Measurements from ENCODE around the gene NELL2.

The NELL2 gene

DNA sequence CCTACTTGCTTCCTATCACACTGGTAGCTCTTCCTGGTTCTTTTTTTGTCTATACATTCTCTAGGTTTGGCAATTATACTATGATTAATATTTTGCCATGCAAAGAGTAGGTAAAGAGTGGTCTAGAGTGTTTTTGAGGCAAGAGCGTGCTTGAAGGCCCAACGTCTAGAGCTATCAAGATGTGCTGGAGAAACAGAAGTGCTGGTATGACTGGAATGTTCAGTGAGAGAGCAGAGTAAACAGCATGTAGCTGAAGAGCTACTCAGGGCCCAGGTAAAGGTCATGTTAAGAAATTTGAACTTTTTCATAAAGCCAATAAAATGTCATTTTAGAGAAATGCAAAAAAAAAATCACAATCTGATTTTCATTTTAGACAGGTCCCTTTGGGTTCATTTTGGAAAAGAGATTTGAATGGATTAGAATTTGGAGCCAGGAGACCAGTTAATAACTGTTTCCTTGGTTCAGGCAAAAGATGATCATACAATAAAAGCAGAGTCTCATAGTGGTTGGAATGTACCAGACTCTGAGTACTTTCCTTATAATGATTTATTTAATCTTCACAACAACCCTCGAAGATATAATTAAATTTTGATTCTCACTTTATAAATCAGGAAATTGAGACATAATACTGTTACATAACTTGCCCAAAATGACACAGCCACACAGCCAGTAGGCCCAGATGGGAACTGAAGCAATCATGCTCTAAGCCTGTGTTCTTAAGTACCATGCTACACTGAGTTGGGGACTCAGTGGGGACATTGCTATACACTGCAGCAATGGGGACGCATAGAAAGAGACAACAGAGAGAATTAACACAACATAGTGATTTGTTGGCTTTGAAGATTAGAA is 350.1 kb downstream of the NELL2 start:
- no peak for DNase-seq

GRCh38 chr12:44523828-44524227 is 352.3 kb downstream of the NELL2 start:
- DNase-seq = no peak

- DNase-seq = no peak
Measured at GRCh38 chr12:44521702-44522101, 354.4 kb downstream of the NELL2 start.

DNA sequence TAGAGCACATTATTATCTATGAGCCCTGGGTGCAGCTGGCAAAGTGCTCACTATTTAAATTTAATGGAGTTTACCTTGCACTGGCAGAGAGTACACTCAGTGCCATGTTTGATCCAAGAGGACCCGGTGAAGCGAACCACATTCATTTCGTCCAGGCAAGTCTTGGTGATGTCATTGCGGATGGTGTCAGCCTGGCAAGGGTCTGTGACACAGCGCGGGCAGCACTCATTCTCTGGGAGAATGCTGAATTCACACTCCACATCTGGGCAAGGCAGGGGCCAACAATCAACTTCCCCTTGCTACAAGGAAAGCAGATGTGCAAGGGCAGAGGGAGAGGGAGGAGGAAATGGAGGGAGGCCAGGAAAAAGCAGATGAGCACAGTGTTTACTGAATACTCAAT is 356.2 kb downstream of the NELL2 start:
- DNase-seq = no peak

- no peak for DNase-seq
Measured at GRCh38 chr12:44511289-44511688, 364.8 kb downstream of the NELL2 start.

GRCh38 chr12:44510510-44510909 is 365.6 kb downstream of the NELL2 start:
- DNase-seq = no peak

GRCh38 chr12:44510076-44510475 is 366.0 kb downstream of the NELL2 start:
- DNase-seq = no peak

GRCh38 chr12:44509471-44509870 is 366.6 kb downstream of the NELL2 start:
- DNase-seq = no peak

DNA sequence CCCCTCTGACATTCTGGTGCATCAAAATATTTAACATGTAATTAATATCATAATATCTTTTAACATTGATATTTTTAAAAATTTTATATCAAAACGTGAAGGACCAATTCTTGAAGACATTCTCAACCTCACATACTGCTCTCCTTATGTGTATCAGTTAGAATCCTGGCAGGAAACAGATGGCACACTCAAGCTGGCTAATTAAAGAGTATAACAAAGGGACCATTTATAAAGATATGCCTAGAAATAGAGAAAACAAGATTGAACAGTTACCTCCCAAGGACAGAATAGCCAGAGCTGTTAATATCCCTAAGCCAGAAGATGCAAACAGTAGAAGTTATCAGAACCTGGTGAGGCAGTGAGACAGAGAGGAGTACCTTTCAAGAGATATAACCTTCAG is 368.7 kb downstream of the NELL2 start:
- no peak for DNase-seq

- no peak for DNase-seq
Measured at GRCh38 chr12:44504799-44505198, 371.3 kb downstream of the NELL2 start.

GRCh38 chr12:44503329-44503728 is 372.8 kb downstream of the NELL2 start:
- DNase-seq = no peak

- no peak for DNase-seq
Measured at GRCh38 chr12:44502681-44503080, 373.4 kb downstream of the NELL2 start.

- DNase-seq = no peak
Measured at GRCh38 chr12:44500423-44500822, 375.7 kb downstream of the NELL2 start.

DNA sequence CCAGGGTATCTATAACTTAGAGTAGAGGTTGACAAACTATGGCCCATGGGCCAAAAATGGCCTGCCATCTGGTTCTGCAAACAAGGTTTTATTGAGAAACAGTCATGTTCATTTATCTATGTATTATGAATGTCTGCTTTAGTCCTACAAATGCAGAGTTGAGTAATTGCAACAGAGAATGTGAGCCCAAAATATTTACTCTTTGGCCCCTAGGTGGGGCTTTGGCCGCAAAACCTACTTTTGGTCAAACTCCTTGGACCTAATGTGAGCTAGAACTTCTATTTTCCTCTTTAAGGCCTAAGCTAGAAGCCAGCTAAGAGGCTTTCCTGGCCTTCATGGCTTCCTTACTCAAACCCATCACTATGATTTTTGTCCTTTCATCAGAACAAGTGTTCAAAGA is 379.1 kb downstream of the NELL2 start:
- no peak for DNase-seq

DNA sequence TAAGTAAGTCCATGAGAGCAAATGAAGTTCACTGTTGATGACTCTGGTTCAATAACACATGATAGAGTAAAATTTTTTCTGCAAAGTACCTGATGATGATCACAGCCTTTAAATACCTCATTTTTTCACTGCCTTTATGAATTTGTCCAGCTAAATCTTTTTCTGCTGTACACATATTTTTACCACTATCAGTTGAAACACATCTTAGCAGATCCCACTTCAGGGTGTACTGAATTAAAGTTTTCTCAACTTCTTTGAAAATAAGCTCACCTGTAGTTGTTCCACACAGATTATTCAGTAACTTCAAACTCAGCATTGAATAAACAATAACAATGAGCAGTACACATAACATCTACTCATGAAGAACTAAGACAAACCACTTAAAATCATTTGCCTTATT is 385.9 kb downstream of the NELL2 start:
- DNase-seq = no peak

DNA sequence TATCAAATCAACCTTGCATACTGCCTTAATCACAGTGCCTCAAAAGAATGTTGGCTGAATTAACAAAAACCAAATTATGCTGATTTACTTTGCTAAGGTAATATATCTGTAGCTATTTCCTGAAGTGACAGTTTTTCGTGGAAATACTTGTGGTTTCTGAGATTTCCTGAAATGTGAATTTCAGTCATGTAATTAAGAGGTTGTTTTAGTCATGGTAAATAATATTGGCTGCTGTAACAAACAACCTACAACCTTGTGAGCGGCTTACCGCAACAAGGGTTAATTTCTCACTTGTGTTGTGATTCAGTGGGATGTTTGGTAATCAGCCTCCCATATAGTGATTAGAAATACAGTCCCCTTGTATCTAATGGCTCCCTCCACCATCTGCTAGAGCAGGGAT is 387.9 kb downstream of the NELL2 start:
- DNase-seq = no peak

DNA sequence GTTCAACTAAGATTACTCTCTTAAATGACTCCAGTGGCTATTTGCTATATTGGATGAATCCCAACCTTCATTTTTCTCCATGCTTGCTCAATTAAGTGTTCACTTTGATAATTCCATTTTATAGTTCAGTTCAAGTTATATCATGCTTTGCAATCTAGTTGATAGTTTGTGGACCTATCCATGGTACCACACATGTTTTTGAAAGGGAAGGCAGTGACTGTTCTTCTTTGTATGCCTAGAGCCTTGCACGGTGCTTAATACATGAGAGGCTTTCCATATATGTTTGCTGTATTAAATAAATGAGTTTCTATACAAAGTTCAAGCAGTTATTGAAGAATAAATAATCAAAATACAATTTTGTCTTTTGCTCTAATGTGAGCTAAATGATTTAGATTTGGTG is 391.3 kb downstream of the NELL2 start:
- DNase-seq = no peak

GRCh38 chr12:44477331-44477980 is 398.7 kb downstream of the NELL2 start:
- DNase-seq = no peak

- no peak for DNase-seq
Measured at GRCh38 chr12:44476683-44477082, 399.4 kb downstream of the NELL2 start.

DNA sequence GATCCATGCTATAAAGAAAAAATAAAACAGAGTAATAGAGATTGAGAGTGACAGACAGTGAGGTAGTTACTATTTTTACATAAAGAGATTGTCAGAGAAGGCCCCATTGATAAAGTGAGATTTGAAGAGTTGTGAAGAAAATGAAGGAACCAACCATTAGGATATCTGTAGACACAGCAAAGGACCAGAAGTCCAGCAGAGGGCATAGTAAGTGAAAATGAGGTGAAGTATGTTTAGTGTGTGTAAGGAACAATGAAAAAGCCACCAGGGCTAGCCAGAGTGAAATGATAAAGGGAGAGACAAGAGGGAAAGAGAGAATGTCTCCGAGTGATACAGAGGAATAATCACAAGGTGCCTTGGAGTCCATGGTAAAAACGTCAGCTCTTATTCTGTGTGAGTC is 411.0 kb downstream of the NELL2 start:
- DNase-seq = no peak

DNA sequence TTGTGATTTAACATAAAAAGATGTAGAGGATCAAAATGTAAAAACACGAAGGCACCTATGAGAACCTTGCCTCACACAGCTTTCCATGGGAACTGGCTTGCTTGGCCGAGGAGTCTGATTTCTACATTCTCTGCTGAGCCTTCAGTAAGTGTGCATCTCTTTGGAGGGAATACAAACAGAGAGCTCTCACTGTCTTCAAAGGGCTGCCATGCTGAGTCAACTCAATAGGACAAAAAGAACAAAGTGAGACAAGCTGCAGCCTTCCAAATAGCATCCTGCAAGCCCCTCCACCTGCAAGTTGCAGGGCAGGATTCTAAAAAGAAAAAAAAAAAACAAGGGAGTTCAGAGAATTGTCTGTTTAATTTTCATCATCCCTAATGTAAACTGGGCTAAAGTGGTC is 411.9 kb downstream of the NELL2 start:
- DNase-seq = no peak

- DNase-seq = no peak
Measured at GRCh38 chr12:44462729-44463128, 413.4 kb downstream of the NELL2 start.

DNA sequence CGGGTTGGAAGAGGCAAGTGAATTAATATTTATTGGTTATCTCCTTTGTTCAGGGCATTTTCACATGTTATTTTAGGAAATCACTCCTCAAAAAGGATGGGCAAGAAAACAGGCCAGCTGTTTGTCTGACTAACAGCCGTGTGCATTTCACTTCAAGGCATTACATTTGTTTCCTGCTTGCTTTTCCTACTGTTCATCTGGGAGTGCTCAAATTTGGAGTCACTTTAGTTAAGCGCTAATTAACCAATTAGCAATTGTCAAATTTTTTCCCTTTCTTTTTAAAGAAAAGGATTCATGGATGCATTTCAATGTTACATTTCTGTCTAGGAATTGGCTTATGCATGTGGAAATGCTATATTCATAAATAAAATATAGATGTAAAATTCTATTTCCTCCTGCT is 415.9 kb downstream of the NELL2 start:
- DNase-seq = no peak

DNA sequence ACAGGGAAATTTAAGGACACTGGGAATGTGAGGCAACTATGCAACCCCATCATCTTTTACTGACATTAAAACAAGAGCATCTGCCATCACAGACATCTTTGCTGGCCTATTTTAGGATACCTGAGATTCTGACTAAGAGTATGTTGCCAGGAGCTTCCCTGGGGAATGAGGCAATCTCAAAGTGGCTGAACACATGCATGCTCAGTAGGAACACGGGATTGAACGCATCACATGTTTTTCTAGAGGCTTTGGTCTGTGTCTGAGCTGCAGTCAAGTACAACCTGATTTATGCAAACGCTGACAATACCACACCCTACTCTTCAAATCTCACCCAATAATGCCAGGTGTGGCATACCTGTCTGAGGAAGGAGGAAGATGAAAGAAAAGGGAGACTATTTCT is 416.5 kb downstream of the NELL2 start:
- no peak for DNase-seq

Data from T-helper 1 cell (primary cell).